GM12875 (cell line): ENCODE results near the gene MRPS33.
A peak's percentile ranks its signal among the peaks of the same experiment; 100 is the strongest.

Experiments
- H3K4me3 ChIP-seq: one replicate; pipeline ENCODE4 v1.5.1; 2011; ENCODE audit warnings: low read depth, low read length, control low read depth
- CTCF ChIP-seq: IDR thresholded peaks from 2 replicates; pipeline ENCODE4 v1.5.1; 2011; ENCODE audit warnings: low read depth, mild to moderate bottlenecking, control low read depth, inconsistent platforms, low read length, moderate library complexity, borderline replicate concordance; ENCODE audit not compliant: insufficient read depth

MRPS33 gene

GRCh38 chr7:140990193-140990962 lies 24.4 kb downstream of the MRPS33 start:
- no peak overlapping the region for H3K4me3 ChIP-seq
- TF ChIP-seq CTCF, result no peak

GRCh38 chr7:140989068-140989467 lies 25.7 kb downstream of the MRPS33 start:
- TF ChIP-seq CTCF, result no peak

GRCh38 chr7:140983802-140984201 lies 30.9 kb downstream of the MRPS33 start:
- TF ChIP-seq CTCF, result peak; percentile 35; the same call in 1 of the 2 replicates
- H3K4me3 ChIP-seq, result no peak overlapping the region

More at GRCh38 chr7:140989068-140989467, 25.7 kb downstream of the MRPS33 start:
- H3K4me3 ChIP-seq, result no peak overlapping the region

- no peak overlapping the region for H3K4me3 ChIP-seq
- no peak for TF ChIP-seq CTCF
Measured at GRCh38 chr7:140982508-140982907, 32.2 kb downstream of the MRPS33 start.

GRCh38 chr7:140981951-140982350 lies 32.8 kb downstream of the MRPS33 start:
- H3K4me3 ChIP-seq, result no peak overlapping the region
- TF ChIP-seq CTCF, result no peak

GRCh38 chr7:140977741-140978140 lies 37.0 kb downstream of the MRPS33 start:
- TF ChIP-seq CTCF, result no peak
- no peak overlapping the region for H3K4me3 ChIP-seq

GRCh38 chr7:140972876-140973829 lies 41.6 kb downstream of the MRPS33 start:
- H3K4me3 ChIP-seq, result no peak overlapping the region
- no peak for TF ChIP-seq CTCF
